GM12878 (cell line): ENCODE measurements around the gene OTOF. TPM values are rescaled to one million over a fixed set of nuclear protein-coding genes. Genes with fewer than 3 reads are reported as not detected.

Experiments
- ATAC-seq: fragments of 200-7000 bp; cut with Tn5 transposase; 3 replicates; pipeline ENCODE4 v1.9.1; 2020; ENCODE audit warnings: mild to moderate bottlenecking, moderate library complexity
- BruUV-seq: library from RNA; stranded (reverse); fragments of 400-500 nt; replicated peaks from 2 replicates; lab custom pipeline; 2021; lab: Mats Ljungman, UMichigan
- CTCF ChIA-PET: fragments of 300-600 bp; sonication (Branson Sonifier 250); formaldehyde crosslinking; extraction: SDS; loops from one replicate; lab custom pipeline; 2021; ENCODE audit warnings: inconsistent platforms; lab: Yijun Ruan, JAX
- POLR2A ChIA-PET: fragments of 350-600 bp; formaldehyde crosslinking; extraction: SDS; loops from one replicate; lab custom pipeline; 2021; ENCODE audit warnings: inconsistent platforms; lab: Charles Lee
- RAD21 ChIA-PET: fragments of 300-600 bp; sonication (Branson Sonifier 250); formaldehyde crosslinking; loops from one replicate; lab custom pipeline; 2023; ENCODE audit warnings: antibody characterized with exemption; ENCODE audit not compliant: unreplicated experiment; lab: Charles Lee
- SMC1A ChIA-PET: fragments of 300-600 bp; sonication (Branson Sonifier 250); formaldehyde crosslinking; loops from one replicate; lab custom pipeline; 2023; ENCODE audit not compliant: unreplicated experiment, uncharacterized antibody; lab: Charles Lee
- DNase-seq: peaks from one replicate; pipeline ENCODE4 v3.0.0-alpha.2; 2011; ENCODE audit warnings: low read depth, low spot score
- FAIRE-seq: peaks from 3 replicates; lab custom pipeline; 2011; peaks lifted over from hg19 to GRCh38; lab: Jason Lieb, UNC
- H2AFZ ChIP-seq: 2 replicates; pipeline ENCODE4 v1.6.0; 2011; ENCODE audit warnings: low read depth, low read length, control low read depth; ENCODE audit not compliant: control insufficient read depth
- H3K27ac ChIP-seq: 2 replicates; pipeline ENCODE4 v1.5.1; 2011; ENCODE audit warnings: control low read depth; ENCODE audit not compliant: control insufficient read depth, insufficient read depth
- H3K27me3 ChIP-seq, 2 experiments: replicated peaks in 1 of 2; 2 replicates each; pipeline versions ENCODE4 v1.6.0 to v1.6.1; 2011; ENCODE audit warnings: low read length in 1 of 2; ENCODE audit not compliant: control insufficient read depth in 2 of 2, insufficient read depth in 2 of 2
- H3K36me3 ChIP-seq, 2 experiments: 2 replicates each; pipeline ENCODE4 v1.5.1; 2011; ENCODE audit warnings: low read length in 1 of 2; ENCODE audit not compliant: control insufficient read depth in 2 of 2, insufficient read depth in 2 of 2
- H3K4me1 ChIP-seq: 2 replicates; pipeline ENCODE4 v1.6.1; 2011; ENCODE audit warnings: mild to moderate bottlenecking, low read length, moderate library complexity, mixed read lengths; ENCODE audit not compliant: control insufficient read depth, insufficient read depth
- H3K4me2 ChIP-seq: 2 replicates; pipeline ENCODE4 v1.6.0; 2011; ENCODE audit warnings: control low read depth; ENCODE audit not compliant: control insufficient read depth, insufficient read depth
- H3K4me3 ChIP-seq: fragments of 200-600 bp; sonication (generic); 2 replicates; pipeline ENCODE4 v1.5.1; 2016
- H3K79me2 ChIP-seq: 2 replicates; pipeline ENCODE4 v1.6.0; 2011; ENCODE audit warnings: low read length; ENCODE audit not compliant: control insufficient read depth, insufficient read depth
- H3K9ac ChIP-seq: 2 replicates; pipeline ENCODE4 v1.8.0; 2011; ENCODE audit warnings: low read length, control low read depth, mixed read lengths; ENCODE audit not compliant: control insufficient read depth, insufficient read depth
- H3K9me3 ChIP-seq: replicated peaks from 3 replicates; pipeline ENCODE4 v1.5.1; 2011; ENCODE audit warnings: mild to moderate bottlenecking, low read length; ENCODE audit not compliant: control insufficient read depth, insufficient read depth
- H4K20me1 ChIP-seq: 2 replicates; pipeline ENCODE4 v1.6.0; 2011; ENCODE audit not compliant: control insufficient read depth, insufficient read depth
- ATF7 ChIP-seq: fragments of 450-650 bp; IDR thresholded peaks from 2 replicates; pipeline ENCODE4 v1.6.1; 2016; ENCODE audit warnings: low read depth, mild to moderate bottlenecking
- BHLHE40 ChIP-seq, 2 experiments: fragments of 450-650 bp in 1 of 2; IDR thresholded peaks; 2 replicates each; pipeline ENCODE4 v1.6.1; 2011 to 2017; ENCODE audit warnings: low read depth in 2 of 2, borderline replicate concordance in 1 of 2, improper control_type of control experiment in 1 of 2, low read length in 1 of 2, mild to moderate bottlenecking in 1 of 2
- KLF5 ChIP-seq: fragments of 450-650 bp; IDR thresholded peaks from 2 replicates; pipeline ENCODE4 v1.6.1; 2014; ENCODE audit warnings: mild to moderate bottlenecking; ENCODE audit not compliant: partially characterized antibody
- MEF2B ChIP-seq: fragments of 450-650 bp; IDR thresholded peaks from 2 replicates; pipeline ENCODE4 v1.6.1; 2018; ENCODE audit warnings: mild to moderate bottlenecking, moderate library complexity; ENCODE audit not compliant: partially characterized antibody, poor library complexity, severe bottlenecking
- POU2F2 ChIP-seq: IDR thresholded peaks from 3 replicates; pipeline ENCODE4 v1.6.1; 2011; ENCODE audit warnings: low read depth, mild to moderate bottlenecking, low read length, borderline replicate concordance
- SREBF1 ChIP-seq: IDR thresholded peaks from 2 replicates; pipeline ENCODE4 v1.6.1; 2012; ENCODE audit warnings: mild to moderate bottlenecking, low read length
- TCF3 ChIP-seq: IDR thresholded peaks from 2 replicates; pipeline ENCODE4 v1.6.1; 2012; ENCODE audit warnings: low read depth, mild to moderate bottlenecking, low read length, borderline replicate concordance; ENCODE audit not compliant: insufficient read depth
- TCF7 ChIP-seq: IDR thresholded peaks from 2 replicates; pipeline ENCODE4 v1.6.1; 2014; ENCODE audit warnings: antibody characterized with exemption, borderline replicate concordance
- WRNIP1 ChIP-seq: IDR thresholded peaks from 2 replicates; pipeline ENCODE4 v1.6.1; 2011; ENCODE audit warnings: low read depth, low read length, improper control_type of control experiment, borderline replicate concordance
- ZNF274 ChIP-seq: IDR thresholded peaks from one replicate; pipeline ENCODE4 v1.8.0; 2011; ENCODE audit not compliant: insufficient read length, insufficient read depth
- WGBS: methylation state at CpG from one replicate; pipeline ENCODE4 v1.1.6; 2016; ENCODE audit warnings: low lambda C conversion rate; ENCODE audit not compliant: insufficient replicate concordance, insufficient coverage; ENCODE audit errors: missing lambda C conversion rate; 5-methylcytosine and 5-hydroxymethylcytosine counted together
- in situ Hi-C: fragments of 300-500 bp; cut with MboI; formaldehyde crosslinking; loops from 9 replicates; pipeline ENCODE4 v1.14.3; 2018; ENCODE audit warnings: mixed read lengths
- intact Hi-C: fragments of 100-400 bp; cut with micrococcal nuclease; formaldehyde crosslinking; loops from one replicate; pipeline ENCODE4 v1.14.2; 2022; ENCODE audit not compliant: unreplicated experiment
- polyA plus RNA-seq, 11 experiments: library from polyadenylated mRNA; depleted of rRNA in 4 of 11; unstranded in 6 of 11; stranded (reverse) in 5 of 11; fragments of >200 nt; fragmentation: Nextera tagmentation in 4 of 11; fragmentation: Illumina TruSeq in 1 of 11; extraction: Ambion mirVana in 4 of 11; extraction: Trizol in 1 of 11; gene quantifications; 1 replicate in 1 of 11; 2 replicates in 10 of 11; pipeline versions ENCODE4 v1.2.1 to v1.2.3, GENCODE V29; 2011 to 2016; ENCODE audit warnings: inconsistent platforms in 2 of 11, missing spikeins in 2 of 11, low read depth in 1 of 11
- total RNA-seq, 4 experiments: library from RNA; depleted of rRNA in 3 of 4; stranded (reverse); fragments of >200 nt in 3 of 4; fragmentation: Illumina TruSeq in 1 of 4; extraction: Trizol in 1 of 4; gene quantifications; 2 replicates each; pipeline versions ENCODE4 v1.2.1 to v1.2.3, GENCODE V29; 2013 to 2021
- TF ChIP-seq, protein P1 (sequence below): fragments of 450-650 bp; IDR thresholded peaks from 2 replicates; pipeline ENCODE4 v1.6.1; 2016; ENCODE audit warnings: mild to moderate bottlenecking
- TF ChIP-seq, protein P2 (sequence below): fragments of 450-650 bp; IDR thresholded peaks from 2 replicates; pipeline ENCODE4 v1.6.1; 2017; ENCODE audit warnings: mild to moderate bottlenecking, moderate library complexity

Gene OTOF
- total and polyA plus RNA-seq, 10 of the 15 experiments (the other 5 are each of a cell fraction or from before 2014, with no cell fraction given): under 0.01 to 0.31 (median 0.07) TPM; not detected in 6

DNA sequence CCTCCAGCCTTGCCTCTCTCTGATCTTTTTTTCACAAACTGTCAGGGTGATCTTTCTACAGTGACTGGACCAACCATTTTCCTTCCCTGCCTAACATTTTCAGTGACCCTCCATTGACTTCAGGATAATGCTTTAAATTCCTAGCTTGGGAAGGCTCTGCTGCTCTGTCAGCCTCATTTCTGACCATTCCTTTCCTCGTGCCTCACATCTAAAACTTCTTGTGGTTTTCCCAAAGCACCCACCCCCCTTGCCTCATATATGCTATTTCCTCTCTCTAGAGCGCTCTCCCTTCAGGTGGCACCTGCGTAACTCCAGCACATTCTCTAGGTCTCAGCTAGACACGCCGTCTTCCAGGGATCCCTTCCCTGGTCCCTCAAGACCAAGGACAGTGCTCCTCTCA lies 39.0 kb downstream of the OTOF start (continued):
- TF ChIP-seq ATF7: no peak
- TF ChIP-seq, protein P1, sequence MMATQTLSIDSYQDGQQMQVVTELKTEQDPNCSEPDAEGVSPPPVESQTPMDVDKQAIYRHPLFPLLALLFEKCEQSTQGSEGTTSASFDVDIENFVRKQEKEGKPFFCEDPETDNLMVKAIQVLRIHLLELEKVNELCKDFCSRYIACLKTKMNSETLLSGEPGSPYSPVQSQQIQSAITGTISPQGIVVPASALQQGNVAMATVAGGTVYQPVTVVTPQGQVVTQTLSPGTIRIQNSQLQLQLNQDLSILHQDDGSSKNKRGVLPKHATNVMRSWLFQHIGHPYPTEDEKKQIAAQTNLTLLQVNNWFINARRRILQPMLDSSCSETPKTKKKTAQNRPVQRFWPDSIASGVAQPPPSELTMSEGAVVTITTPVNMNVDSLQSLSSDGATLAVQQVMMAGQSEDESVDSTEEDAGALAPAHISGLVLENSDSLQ: no peak

DNA sequence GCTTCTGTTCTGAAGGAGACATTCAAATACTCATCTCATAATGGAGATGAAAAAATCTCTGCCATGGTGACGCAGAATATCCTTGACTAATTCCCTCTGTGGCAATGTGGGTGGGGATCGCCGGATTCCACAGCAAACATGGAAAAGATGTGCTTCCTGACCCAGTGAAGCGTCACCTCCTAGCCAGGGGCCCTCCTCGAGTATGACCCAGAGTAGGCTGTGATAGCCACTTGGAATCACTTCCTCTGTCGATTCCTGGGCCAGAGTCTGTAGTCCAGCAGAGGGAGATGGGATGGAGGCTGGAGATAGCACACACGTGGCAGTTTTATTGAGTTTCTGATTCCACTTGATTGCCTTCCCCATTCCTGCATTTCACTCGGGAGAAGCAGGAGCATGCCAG lies 39.4 kb downstream of the OTOF start:
- no peak for FAIRE-seq
- Histone ChIP-seq H3K9me3 (no peaks in the 10 kb centered on the region), H3K79me2 (no peaks in the 10 kb centered on the region)
- TF ChIP-seq MEF2B (no peak), TCF3 (no peak)
- TF ChIP-seq, all 136 proteins: peak for 0
- Histone ChIP-seq H3K4me1 (no peaks in the 10 kb centered on the region), H3K27ac (no peak overlapping the region), H3K4me2 (no peak overlapping the region), H3K36me3 (no peaks in the 10 kb centered on the region), H3K9ac (no peak overlapping the region), H3K27me3 (no peaks in the 10 kb centered on the region), H3K4me3 (no peak overlapping the region), H4K20me1 (no peaks in the 10 kb centered on the region), H2AFZ (no peak overlapping the region)
- ATAC-seq: no peak
- intact Hi-C loops (no loop called here), in situ Hi-C loops (no loop called here)
- no TSS peak for BruUV-seq
- POLR2A ChIA-PET: interaction anchor here (0.5 kb wide), 1 partner anchor 57 kb away, joined by 3 read pairs; no protein-coding TSS in a partner anchor
- 33% methylated on average over 8 of the region's 8 CpGs for WGBS
- no peak for DNase-seq
- CTCF ChIA-PET: no interaction called here
- RAD21 ChIA-PET: no interaction called here
- SMC1A ChIA-PET: no interaction called here

DNA sequence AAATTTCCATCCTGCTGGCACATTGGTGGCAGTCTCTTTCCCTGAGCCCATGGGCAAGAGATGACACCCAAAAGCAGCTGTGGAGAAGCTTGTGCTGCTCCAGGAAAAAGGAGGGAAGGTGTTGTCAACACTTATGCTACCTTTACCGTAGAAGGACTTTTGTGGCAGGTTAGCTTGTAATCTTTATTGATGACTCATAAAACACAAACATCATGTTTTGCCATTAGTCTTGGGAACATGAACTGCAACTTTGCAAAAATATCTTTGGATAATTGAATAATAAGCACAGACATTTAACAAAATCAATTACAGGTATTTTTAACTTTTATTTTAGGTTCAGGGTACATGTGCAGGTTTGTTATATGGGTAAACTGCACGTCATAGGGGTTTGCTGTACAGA lies 42.8 kb downstream of the OTOF start:
- H3K9me3 ChIP-seq: no peaks in the 10 kb centered on the region
- no peak for DNase-seq
- H4K20me1 ChIP-seq: no peaks in the 10 kb centered on the region
- no peak for ATAC-seq
- no peak overlapping the region for H3K4me2 ChIP-seq
- no TSS peak for BruUV-seq
- H3K4me1 ChIP-seq: no peaks in the 10 kb centered on the region
- ChIA-PET POLR2A (no interaction called here), SMC1A (no interaction called here), CTCF (no interaction called here), RAD21 (no interaction called here)
- H2AFZ ChIP-seq: no peak overlapping the region
- intact Hi-C loops: no loop called here
- in situ Hi-C loops: no loop called here
- no peak overlapping the region for H3K27ac ChIP-seq
- 0 out of 4 replicates have a peak, but pooled peaks cover 0 to 2% of the 10 kb centered on the region in 2 experiments for H3K27me3 ChIP-seq
- WGBS: 25% methylated on average over 2 of the region's 2 CpGs
- H3K4me3 ChIP-seq: no peak overlapping the region
- no peak for FAIRE-seq
- H3K9ac ChIP-seq: no peak overlapping the region
- no peaks in the 10 kb centered on the region for H3K36me3 ChIP-seq
- no peaks in the 10 kb centered on the region for H3K79me2 ChIP-seq
- no peak for TF ChIP-seq WRNIP1
- TF ChIP-seq POU2F2: no peak
- TF ChIP-seq ZNF274: no peak
- TF ChIP-seq SREBF1: no peak
- TF ChIP-seq BHLHE40 (IDR thresholded peaks at IDR 0.05; ENCODE audit: borderline replicate concordance in 1 of 2, low read depth in 2 of 2, low read length in 1 of 2): no peak
- TF ChIP-seq, protein P2, sequence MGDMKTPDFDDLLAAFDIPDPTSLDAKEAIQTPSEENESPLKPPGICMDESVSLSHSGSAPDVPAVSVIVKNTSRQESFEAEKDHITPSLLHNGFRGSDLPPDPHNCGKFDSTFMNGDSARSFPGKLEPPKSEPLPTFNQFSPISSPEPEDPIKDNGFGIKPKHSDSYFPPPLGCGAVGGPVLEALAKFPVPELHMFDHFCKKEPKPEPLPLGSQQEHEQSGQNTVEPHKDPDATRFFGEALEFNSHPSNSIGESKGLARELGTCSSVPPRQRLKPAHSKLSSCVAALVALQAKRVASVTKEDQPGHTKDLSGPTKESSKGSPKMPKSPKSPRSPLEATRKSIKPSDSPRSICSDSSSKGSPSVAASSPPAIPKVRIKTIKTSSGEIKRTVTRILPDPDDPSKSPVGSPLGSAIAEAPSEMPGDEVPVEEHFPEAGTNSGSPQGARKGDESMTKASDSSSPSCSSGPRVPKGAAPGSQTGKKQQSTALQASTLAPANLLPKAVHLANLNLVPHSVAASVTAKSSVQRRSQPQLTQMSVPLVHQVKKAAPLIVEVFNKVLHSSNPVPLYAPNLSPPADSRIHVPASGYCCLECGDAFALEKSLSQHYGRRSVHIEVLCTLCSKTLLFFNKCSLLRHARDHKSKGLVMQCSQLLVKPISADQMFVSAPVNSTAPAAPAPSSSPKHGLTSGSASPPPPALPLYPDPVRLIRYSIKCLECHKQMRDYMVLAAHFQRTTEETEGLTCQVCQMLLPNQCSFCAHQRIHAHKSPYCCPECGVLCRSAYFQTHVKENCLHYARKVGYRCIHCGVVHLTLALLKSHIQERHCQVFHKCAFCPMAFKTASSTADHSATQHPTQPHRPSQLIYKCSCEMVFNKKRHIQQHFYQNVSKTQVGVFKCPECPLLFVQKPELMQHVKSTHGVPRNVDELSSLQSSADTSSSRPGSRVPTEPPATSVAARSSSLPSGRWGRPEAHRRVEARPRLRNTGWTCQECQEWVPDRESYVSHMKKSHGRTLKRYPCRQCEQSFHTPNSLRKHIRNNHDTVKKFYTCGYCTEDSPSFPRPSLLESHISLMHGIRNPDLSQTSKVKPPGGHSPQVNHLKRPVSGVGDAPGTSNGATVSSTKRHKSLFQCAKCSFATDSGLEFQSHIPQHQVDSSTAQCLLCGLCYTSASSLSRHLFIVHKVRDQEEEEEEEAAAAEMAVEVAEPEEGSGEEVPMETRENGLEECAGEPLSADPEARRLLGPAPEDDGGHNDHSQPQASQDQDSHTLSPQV: no peak
- no peak for TF ChIP-seq KLF5
- TF ChIP-seq TCF7: no peak
